Ascending aorta (tissue), 2 donors: ENCODE results near the gene HM13. TPM values are rescaled to one million over a fixed set of nuclear protein-coding genes. Genes with fewer than 3 reads are reported as not detected.
"Not testable (repeated sequence)": the region's sequence is repeated elsewhere in the genome, so short reads cannot be mapped to it uniquely, and the experiment has no call there.

Experiments used
- DNase-seq, 2 donors: peaks; one replicate each; pipeline ENCODE4 v3.0.0-alpha.2; 2019; ENCODE audit warnings: low spot score in 2 of 2
- H3K27ac ChIP-seq, 2 donors: fragments of 200-600 bp; sonication (generic); one replicate each; pipeline ENCODE4 v1.5.1; 2016 to 2017; ENCODE audit warnings: mild to moderate bottlenecking in 1 of 2
- H3K27me3 ChIP-seq: fragments of 200-600 bp; sonication (generic); one replicate; pipeline ENCODE4 v1.5.1; 2017
- H3K36me3 ChIP-seq, 2 donors: fragments of 200-600 bp; sonication (generic); one replicate each; pipeline ENCODE4 v1.5.1; 2016
- H3K4me1 ChIP-seq, 2 donors: fragments of 200-600 bp; sonication (generic); one replicate each; pipeline ENCODE4 v1.5.1; 2016 to 2017; ENCODE audit warnings: mild to moderate bottlenecking in 1 of 2
- H3K4me3 ChIP-seq, 2 donors: fragments of 200-600 bp; sonication (generic); one replicate each; pipeline ENCODE4 v1.5.1; 2016 to 2017; ENCODE audit warnings: mild to moderate bottlenecking in 1 of 2
- H3K9me3 ChIP-seq, 2 donors: fragments of 200-600 bp; sonication (generic); one replicate each; pipeline ENCODE4 v1.5.1; 2016
- intact Hi-C: fragments of 100-400 bp; cut with DNase I; formaldehyde crosslinking; loops from one replicate; pipeline ENCODE4 v1.15.1; 2023
- total RNA-seq: library from RNA; depleted of rRNA; stranded (reverse); fragments of >200 nt; gene quantifications from one replicate; pipeline ENCODE4 v1.1.0, GENCODE V29; 2016
- TF ChIP-seq, protein P1 (sequence below), 3 experiments: fragments of 200-600 bp in 2 of 3; fragments of 450-650 bp in 1 of 3; sonication (generic) in 2 of 3; IDR thresholded peaks; one replicate each; pipeline ENCODE4 v1.5.1; 2016 to 2019; ENCODE audit warnings: antibody characterized with exemption in 3 of 3, mild to moderate bottlenecking in 1 of 3, moderate library complexity in 1 of 3

The HM13 gene
- total RNA-seq, 1 donor from 2014 or later, result 84.9 TPM

DNA sequence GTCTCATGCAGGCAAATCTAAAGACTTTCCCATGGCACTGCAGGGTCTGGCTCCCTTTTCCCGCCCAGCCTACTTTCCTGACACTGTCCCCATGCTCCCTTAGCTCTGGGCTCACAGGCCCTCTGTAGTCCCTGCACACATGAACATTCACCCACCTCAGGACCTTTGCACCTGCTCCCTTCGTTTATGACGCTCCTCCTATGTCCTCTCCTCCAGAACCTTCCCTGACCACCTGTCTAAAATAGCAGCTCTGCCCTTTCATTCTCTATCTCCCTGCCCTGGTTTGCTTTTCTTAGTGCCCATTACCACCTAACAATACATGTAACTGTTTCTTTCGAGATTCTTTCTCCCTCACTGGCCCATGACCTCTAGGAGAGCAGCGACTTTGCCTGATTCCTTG is 22.3 kb downstream of the HM13 start:
- no peak for DNase-seq
- Histone ChIP-seq H3K27me3 (no peaks in the 10 kb centered on the region), H3K36me3 (peaks cover 40 to 87% of the 10 kb centered on the region in 2 donors), H3K9me3 (no peaks in the 10 kb centered on the region), H3K4me3 (no peak overlapping the region), H3K4me1 (no peaks in the 10 kb centered on the region), H3K27ac (no peak overlapping the region)
- intact Hi-C loops, result loop anchor here (5.0 kb wide), 1 partner anchor 426 kb away; no protein-coding TSS in a partner anchor
- TF ChIP-seq, protein P1, sequence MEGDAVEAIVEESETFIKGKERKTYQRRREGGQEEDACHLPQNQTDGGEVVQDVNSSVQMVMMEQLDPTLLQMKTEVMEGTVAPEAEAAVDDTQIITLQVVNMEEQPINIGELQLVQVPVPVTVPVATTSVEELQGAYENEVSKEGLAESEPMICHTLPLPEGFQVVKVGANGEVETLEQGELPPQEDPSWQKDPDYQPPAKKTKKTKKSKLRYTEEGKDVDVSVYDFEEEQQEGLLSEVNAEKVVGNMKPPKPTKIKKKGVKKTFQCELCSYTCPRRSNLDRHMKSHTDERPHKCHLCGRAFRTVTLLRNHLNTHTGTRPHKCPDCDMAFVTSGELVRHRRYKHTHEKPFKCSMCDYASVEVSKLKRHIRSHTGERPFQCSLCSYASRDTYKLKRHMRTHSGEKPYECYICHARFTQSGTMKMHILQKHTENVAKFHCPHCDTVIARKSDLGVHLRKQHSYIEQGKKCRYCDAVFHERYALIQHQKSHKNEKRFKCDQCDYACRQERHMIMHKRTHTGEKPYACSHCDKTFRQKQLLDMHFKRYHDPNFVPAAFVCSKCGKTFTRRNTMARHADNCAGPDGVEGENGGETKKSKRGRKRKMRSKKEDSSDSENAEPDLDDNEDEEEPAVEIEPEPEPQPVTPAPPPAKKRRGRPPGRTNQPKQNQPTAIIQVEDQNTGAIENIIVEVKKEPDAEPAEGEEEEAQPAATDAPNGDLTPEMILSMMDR (IDR thresholded peaks at IDR 0.05), result no peak

GRCh38 chr20:31537116-31537871 is 23.1 kb downstream of the HM13 start:
- TF ChIP-seq, protein P1 (IDR thresholded peaks at IDR 0.05), result no peak
- no peaks in the 10 kb centered on the region for H3K9me3 ChIP-seq
- H3K4me1 ChIP-seq, result no peaks in the 10 kb centered on the region
- no peak overlapping the region for H3K27ac ChIP-seq
- intact Hi-C loops, result loop anchor here (5.0 kb wide), 1 partner anchor 425 kb away; no protein-coding TSS in a partner anchor
- peaks cover 35 to 82% of the 10 kb centered on the region in 2 donors for H3K36me3 ChIP-seq
- H3K4me3 ChIP-seq, result no peak overlapping the region
- H3K27me3 ChIP-seq, result no peaks in the 10 kb centered on the region
- DNase-seq, result no peak

DNA sequence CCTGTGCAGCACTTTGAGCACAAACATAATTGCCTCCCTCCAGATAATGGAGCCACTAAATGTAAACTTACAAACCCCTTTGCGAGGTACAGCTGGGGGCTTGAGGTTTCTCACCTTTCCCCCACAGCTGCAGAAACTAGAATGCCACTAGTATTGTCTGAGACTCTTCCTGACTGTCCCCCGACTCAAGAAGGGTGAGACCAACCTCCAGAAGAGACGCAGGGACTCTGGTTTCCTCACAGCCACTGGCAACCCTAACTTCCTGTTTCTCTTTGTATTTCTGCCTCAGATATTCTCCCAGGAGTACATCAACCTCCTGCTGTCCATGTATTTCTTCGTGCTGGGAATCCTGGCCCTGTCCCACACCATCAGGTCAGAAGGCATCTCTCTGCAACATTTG is 23.6 kb downstream of the HM13 start:
- no peaks in the 10 kb centered on the region for H3K4me1 ChIP-seq
- no peaks in the 10 kb centered on the region for H3K9me3 ChIP-seq
- peaks cover 40 to 76% of the 10 kb centered on the region in 2 donors for H3K36me3 ChIP-seq
- TF ChIP-seq, protein P1 (IDR thresholded peaks at IDR 0.05), result no peak
- H3K27ac ChIP-seq, result no peak overlapping the region
- DNase-seq, result no peak
- no peak overlapping the region for H3K4me3 ChIP-seq
- intact Hi-C loops, result loop anchor here (5.0 kb wide), 1 partner anchor 424 kb away; no protein-coding TSS in a partner anchor
- no peaks in the 10 kb centered on the region for H3K27me3 ChIP-seq

- H3K27ac ChIP-seq, result no peak overlapping the region
- intact Hi-C loops, result loop anchor here (5.0 kb wide), 1 partner anchor 424 kb away; no protein-coding TSS in a partner anchor
- H3K36me3 ChIP-seq, result peaks cover 45 to 71% of the 10 kb centered on the region in 2 donors
- no peaks in the 10 kb centered on the region for H3K9me3 ChIP-seq
- H3K27me3 ChIP-seq, result no peaks in the 10 kb centered on the region
- no peak for DNase-seq
- no peak overlapping the region for H3K4me3 ChIP-seq
- TF ChIP-seq, protein P1 (IDR thresholded peaks at IDR 0.05), result no peak
- H3K4me1 ChIP-seq, result no peaks in the 10 kb centered on the region
These were observed 24.1 kb downstream of the HM13 start for GRCh38 chr20:31538326-31538725.

DNA sequence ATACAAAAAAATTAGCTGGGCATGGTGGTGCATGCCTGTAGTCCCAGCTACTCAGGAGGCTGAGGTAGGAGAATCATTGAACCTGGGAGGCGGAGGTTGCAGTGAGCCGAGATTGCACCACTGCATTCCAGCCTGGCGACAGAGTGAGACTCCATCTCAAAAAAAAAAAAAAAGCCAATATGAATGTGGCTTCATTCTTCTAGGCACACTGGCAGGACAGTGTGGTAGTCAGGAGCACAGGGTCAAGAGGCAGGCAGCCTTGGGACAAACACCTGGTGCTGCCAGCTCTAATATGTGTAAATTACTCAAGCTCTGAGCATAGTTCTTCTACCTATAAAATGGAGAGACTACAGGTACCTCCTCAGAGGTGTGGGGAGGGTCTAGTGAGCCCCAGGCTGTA is 25.4 kb downstream of the HM13 start:
- H3K4me3 ChIP-seq, DNase-seq, H3K9me3 ChIP-seq, H3K27ac ChIP-seq, H3K4me1 ChIP-seq, H3K27me3 ChIP-seq: not testable (repeated sequence)
- H3K36me3 ChIP-seq, result peaks cover 49 to 58% of the 10 kb centered on the region in 2 donors
- intact Hi-C loops, result loop anchor here (5.0 kb wide), 1 partner anchor 423 kb away; no protein-coding TSS in a partner anchor

DNA sequence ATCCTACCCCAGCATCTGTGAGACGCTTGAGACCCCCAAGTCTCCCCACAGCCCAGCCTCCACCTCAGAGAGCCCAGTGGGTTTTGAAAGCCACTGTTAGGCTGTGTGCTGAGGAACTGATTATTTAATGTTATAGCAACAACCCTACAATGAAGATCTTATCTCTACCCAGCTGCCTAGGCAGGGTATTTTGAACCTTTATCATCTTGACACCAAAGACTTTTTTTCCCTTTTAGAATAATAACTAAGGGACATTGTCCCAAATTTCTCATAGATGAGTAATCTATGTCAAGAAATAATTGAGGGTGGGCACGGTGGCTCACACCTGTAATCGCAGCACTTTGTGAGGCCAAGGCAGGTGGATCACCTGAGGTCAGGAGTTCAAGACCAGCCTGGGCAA is 26.2 kb downstream of the HM13 start:
- no peak overlapping the region for H3K27ac ChIP-seq
- DNase-seq, result no peak
- peaks cover 47 to 52% of the 10 kb centered on the region in 2 donors for H3K36me3 ChIP-seq
- no peaks in the 10 kb centered on the region for H3K27me3 ChIP-seq
- no peaks in the 10 kb centered on the region for H3K9me3 ChIP-seq
- TF ChIP-seq, protein P1 (IDR thresholded peaks at IDR 0.05), result no peak
- intact Hi-C loops, result no loop called here
- H3K4me3 ChIP-seq, result no peak overlapping the region
- H3K4me1 ChIP-seq, result no peaks in the 10 kb centered on the region
